Erythroblast (primary cell): Measurements from ENCODE around the gene PRM3.

Experiments used
- GATA1 ChIP-seq: IDR thresholded peaks from 2 replicates; pipeline ENCODE4 v1.6.1; 2011; ENCODE audit warnings: low read depth, mild to moderate bottlenecking, control low read depth, low read length, moderate library complexity
- POLR2A ChIP-seq: IDR thresholded peaks from 2 replicates; pipeline ENCODE4 v1.6.1; 2011; ENCODE audit warnings: mild to moderate bottlenecking, low read length

GRCh38 chr16:11249233-11250061, 24.0 kb downstream of the PRM3 start:
- TF ChIP-seq POLR2A: no peak
- no peak for TF ChIP-seq GATA1
